ENCODE results near the gene HOGA1.

Gene HOGA1

GRCh38 chr10:97612386-97612785, 28.2 kb downstream of the HOGA1 start:
- no peaks in the 10 kb centered on the region for H3K36me3 ChIP-seq (ENCODE audit: control insufficient read depth, insufficient read depth, low read length)
- 0 out of 2 replicates have a peak, but pooled peaks cover 2% of the 10 kb centered on the region for H3K4me1 ChIP-seq (ENCODE audit: control insufficient read depth, insufficient read depth, low read length)
- H3K9me3 ChIP-seq (ENCODE audit: control insufficient read depth, insufficient read depth, low read length): no peaks in the 10 kb centered on the region
- no peaks in the 10 kb centered on the region for H3K27me3 ChIP-seq (ENCODE audit: control insufficient read depth, insufficient read depth, low read length)
- WGBS (ENCODE audit: insufficient coverage, insufficient read length): no CpG with 5 or more reads among the region's 2 CpGs
- peak; percentile 29 for DNase-seq (ENCODE audit: low read depth, low spot score)
- H3K27ac ChIP-seq (ENCODE audit: low read length): no peak overlapping the region
- H3K4me3 ChIP-seq (ENCODE audit: low read length): no peak overlapping the region

GRCh38 chr10:97618285-97618684, 34.1 kb downstream of the HOGA1 start:
- no peaks in the 10 kb centered on the region for H3K27me3 ChIP-seq (ENCODE audit: control insufficient read depth, insufficient read depth, low read length)

GRCh38 chr10:97618733-97619132, 34.5 kb downstream of the HOGA1 start:
- H3K9me3 ChIP-seq (ENCODE audit: control insufficient read depth, insufficient read depth, low read length): no peaks in the 10 kb centered on the region
- no peak overlapping the region for H3K27ac ChIP-seq (ENCODE audit: low read length)
- no peak for DNase-seq (ENCODE audit: low read depth, low spot score)
- H3K4me3 ChIP-seq (ENCODE audit: low read length): no peak overlapping the region
- H3K4me1 ChIP-seq (ENCODE audit: control insufficient read depth, insufficient read depth, low read length): no peaks in the 10 kb centered on the region
- WGBS (ENCODE audit: insufficient coverage, insufficient read length): no CpG with 5 or more reads among the region's 4 CpGs
- H3K27me3 ChIP-seq (ENCODE audit: control insufficient read depth, insufficient read depth, low read length): no peaks in the 10 kb centered on the region
- H3K36me3 ChIP-seq (ENCODE audit: control insufficient read depth, insufficient read depth, low read length): no peaks in the 10 kb centered on the region

More at GRCh38 chr10:97618285-97618684, 34.1 kb downstream of the HOGA1 start:
- Histone ChIP-seq H3K36me3 (ENCODE audit: control insufficient read depth, insufficient read depth, low read length) (no peaks in the 10 kb centered on the region), H3K27ac (ENCODE audit: low read length) (no peak overlapping the region), H3K4me3 (ENCODE audit: low read length) (no peak overlapping the region), H3K4me1 (ENCODE audit: control insufficient read depth, insufficient read depth, low read length) (no peaks in the 10 kb centered on the region), H3K9me3 (ENCODE audit: control insufficient read depth, insufficient read depth, low read length) (no peaks in the 10 kb centered on the region)
- no peak for DNase-seq (ENCODE audit: low read depth, low spot score)
- WGBS (ENCODE audit: insufficient coverage, insufficient read length): no CpG with 5 or more reads among the region's 4 CpGs

- H3K4me1 ChIP-seq (ENCODE audit: control insufficient read depth, insufficient read depth, low read length): no peaks in the 10 kb centered on the region
- H3K4me3 ChIP-seq (ENCODE audit: low read length): no peak overlapping the region
- no peak for DNase-seq (ENCODE audit: low read depth, low spot score)
- no peaks in the 10 kb centered on the region for H3K27me3 ChIP-seq (ENCODE audit: control insufficient read depth, insufficient read depth, low read length)
- H3K36me3 ChIP-seq (ENCODE audit: control insufficient read depth, insufficient read depth, low read length): no peaks in the 10 kb centered on the region
- no CpG with 5 or more reads among the region's 1 CpG for WGBS (ENCODE audit: insufficient coverage, insufficient read length)
- no peak overlapping the region for H3K27ac ChIP-seq (ENCODE audit: low read length)
- H3K9me3 ChIP-seq (ENCODE audit: control insufficient read depth, insufficient read depth, low read length): no peaks in the 10 kb centered on the region
These were observed 39.1 kb downstream of the HOGA1 start for GRCh38 chr10:97623277-97623676.

GRCh38 chr10:97627731-97628130, 43.5 kb downstream of the HOGA1 start:
- Histone ChIP-seq H3K9me3 (ENCODE audit: control insufficient read depth, insufficient read depth, low read length) (no peaks in the 10 kb centered on the region), H3K4me3 (ENCODE audit: low read length) (no peak overlapping the region), H3K36me3 (ENCODE audit: control insufficient read depth, insufficient read depth, low read length) (no peaks in the 10 kb centered on the region), H3K4me1 (ENCODE audit: control insufficient read depth, insufficient read depth, low read length) (no peaks in the 10 kb centered on the region), H3K27ac (ENCODE audit: low read length) (no peak overlapping the region), H3K27me3 (ENCODE audit: control insufficient read depth, insufficient read depth, low read length) (no peaks in the 10 kb centered on the region)
- no CpG with 5 or more reads among the region's 4 CpGs for WGBS (ENCODE audit: insufficient coverage, insufficient read length)
- DNase-seq (ENCODE audit: low read depth, low spot score): no peak

- no peaks in the 10 kb centered on the region for H3K36me3 ChIP-seq (ENCODE audit: control insufficient read depth, insufficient read depth, low read length)
- no CpG with 5 or more reads among the region's 3 CpGs for WGBS (ENCODE audit: insufficient coverage, insufficient read length)
These were observed 44.0 kb downstream of the HOGA1 start for GRCh38 chr10:97628228-97628627.

GRCh38 chr10:97629289-97629688, 45.1 kb downstream of the HOGA1 start:
- Histone ChIP-seq H3K4me1 (ENCODE audit: control insufficient read depth, insufficient read depth, low read length) (no peaks in the 10 kb centered on the region), H3K36me3 (ENCODE audit: control insufficient read depth, insufficient read depth, low read length) (no peaks in the 10 kb centered on the region), H3K27ac (ENCODE audit: low read length) (no peak overlapping the region), H3K4me3 (ENCODE audit: low read length) (no peak overlapping the region), H3K27me3 (ENCODE audit: control insufficient read depth, insufficient read depth, low read length) (no peaks in the 10 kb centered on the region), H3K9me3 (ENCODE audit: control insufficient read depth, insufficient read depth, low read length) (no peaks in the 10 kb centered on the region)
- no peak for DNase-seq (ENCODE audit: low read depth, low spot score)
- whole genome bisulfite sequencing (ENCODE audit: insufficient coverage, insufficient read length): no CpG with 5 or more reads among the region's 5 CpGs

More at GRCh38 chr10:97628228-97628627, 44.0 kb downstream of the HOGA1 start:
- Histone ChIP-seq H3K27ac (ENCODE audit: low read length) (no peak overlapping the region), H3K9me3 (ENCODE audit: control insufficient read depth, insufficient read depth, low read length) (no peaks in the 10 kb centered on the region), H3K4me1 (ENCODE audit: control insufficient read depth, insufficient read depth, low read length) (no peaks in the 10 kb centered on the region), H3K4me3 (ENCODE audit: low read length) (no peak overlapping the region), H3K27me3 (ENCODE audit: control insufficient read depth, insufficient read depth, low read length) (no peaks in the 10 kb centered on the region)
- no peak for DNase-seq (ENCODE audit: low read depth, low spot score)

GRCh38 chr10:97631098-97631497, 46.9 kb downstream of the HOGA1 start:
- no peaks in the 10 kb centered on the region for H3K9me3 ChIP-seq (ENCODE audit: control insufficient read depth, insufficient read depth, low read length)
- H3K4me1 ChIP-seq (ENCODE audit: control insufficient read depth, insufficient read depth, low read length): no peaks in the 10 kb centered on the region
- no peak for DNase-seq (ENCODE audit: low read depth, low spot score)
- no peak overlapping the region for H3K4me3 ChIP-seq (ENCODE audit: low read length)
- no peaks in the 10 kb centered on the region for H3K36me3 ChIP-seq (ENCODE audit: control insufficient read depth, insufficient read depth, low read length)
- no peaks in the 10 kb centered on the region for H3K27me3 ChIP-seq (ENCODE audit: control insufficient read depth, insufficient read depth, low read length)
- no peak overlapping the region for H3K27ac ChIP-seq (ENCODE audit: low read length)

GRCh38 chr10:97632949-97633884, 49.0 kb downstream of the HOGA1 start, which contains the start of gene MORN4:
MORN4 (minus strand) TSS chr10:97633500; CDS start chr10:97619653, 13,847 bp downstream.
- no CpG with 5 or more reads among the region's 62 CpGs for WGBS (ENCODE audit: insufficient coverage, insufficient read length)
- peak within 1 kb of the TSS; percentile 58 for H3K4me3 ChIP-seq (ENCODE audit: low read length)
- no peak within 1 kb of the TSS for H3K27ac ChIP-seq (ENCODE audit: low read length)

GRCh38 chr10:97633921-97634320, 49.7 kb downstream of the HOGA1 start:
- H3K4me3 ChIP-seq (ENCODE audit: low read length): no peak overlapping the region; the same call in 1 of the 2 replicates
- H3K9me3 ChIP-seq (ENCODE audit: control insufficient read depth, insufficient read depth, low read length): no peaks in the 10 kb centered on the region
- DNase-seq (ENCODE audit: low read depth, low spot score): no peak
- no peak overlapping the region for H3K27ac ChIP-seq (ENCODE audit: low read length)
- H3K4me1 ChIP-seq (ENCODE audit: control insufficient read depth, insufficient read depth, low read length): no peaks in the 10 kb centered on the region
- H3K36me3 ChIP-seq (ENCODE audit: control insufficient read depth, insufficient read depth, low read length): no peaks in the 10 kb centered on the region
- H3K27me3 ChIP-seq (ENCODE audit: control insufficient read depth, insufficient read depth, low read length): no peaks in the 10 kb centered on the region
- WGBS (ENCODE audit: insufficient coverage, insufficient read length): no CpG with 5 or more reads among the region's 8 CpGs

More at GRCh38 chr10:97632949-97633884, 49.0 kb downstream of the HOGA1 start, which contains the start of gene MORN4:
- H3K36me3 ChIP-seq (ENCODE audit: control insufficient read depth, insufficient read depth, low read length): no peaks in the 10 kb centered on the region
- no peaks in the 10 kb centered on the region for H3K4me1 ChIP-seq (ENCODE audit: control insufficient read depth, insufficient read depth, low read length)
- DNase-seq (ENCODE audit: low read depth, low spot score): peak; percentile 90
- H3K27me3 ChIP-seq (ENCODE audit: control insufficient read depth, insufficient read depth, low read length): no peaks in the 10 kb centered on the region
- no peaks in the 10 kb centered on the region for H3K9me3 ChIP-seq (ENCODE audit: control insufficient read depth, insufficient read depth, low read length)
